ENCODE results near the gene KRT79.

Gene KRT79

DNA sequence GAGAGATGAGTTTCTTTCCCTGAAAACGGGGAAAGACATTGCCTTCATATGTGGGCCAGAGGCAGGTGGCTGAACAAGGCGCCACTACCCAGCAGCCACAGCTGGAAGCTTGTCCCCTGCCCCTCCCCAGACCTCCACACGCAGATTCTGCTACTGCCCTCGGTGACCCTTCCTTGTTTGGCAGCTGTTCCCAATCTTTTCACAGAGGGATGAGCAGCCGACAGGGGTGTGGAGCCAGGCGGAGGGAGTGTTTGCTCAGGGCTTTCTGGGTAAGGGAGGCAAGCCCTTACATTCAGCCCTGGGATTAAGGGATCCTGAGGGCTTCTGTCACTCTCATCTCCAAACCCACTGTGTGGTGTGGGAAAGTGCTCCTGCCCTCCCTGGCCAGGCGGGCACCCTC lies 15.7 kb downstream of the KRT79 start:
- DNase-seq: no peak

DNA sequence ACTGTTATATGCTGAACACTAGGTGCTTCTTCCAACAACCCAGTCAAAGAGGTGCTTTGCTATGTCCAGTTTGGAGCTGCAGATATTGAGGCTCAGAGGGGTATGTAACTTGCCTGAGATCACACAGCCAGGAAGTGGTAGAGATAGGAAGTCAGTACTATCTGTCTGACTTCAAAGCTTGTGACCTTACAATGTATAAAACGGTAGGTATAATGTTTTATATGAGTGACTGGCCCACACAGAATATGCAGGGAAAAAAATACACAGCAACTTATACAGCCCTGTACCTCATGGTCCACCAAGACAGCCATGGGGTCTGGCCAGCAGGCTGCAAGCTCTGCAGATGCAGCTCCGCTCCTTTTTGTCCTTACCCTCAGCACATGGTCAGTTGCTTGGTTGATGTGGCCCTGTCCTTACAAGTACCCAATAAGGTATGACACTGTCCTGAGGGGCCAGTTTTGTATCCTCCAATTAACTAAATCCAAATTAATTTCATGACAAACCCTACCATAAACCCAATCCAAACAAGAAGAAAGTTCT lies 16.3 kb downstream of the KRT79 start:
- no peak for DNase-seq

DNA sequence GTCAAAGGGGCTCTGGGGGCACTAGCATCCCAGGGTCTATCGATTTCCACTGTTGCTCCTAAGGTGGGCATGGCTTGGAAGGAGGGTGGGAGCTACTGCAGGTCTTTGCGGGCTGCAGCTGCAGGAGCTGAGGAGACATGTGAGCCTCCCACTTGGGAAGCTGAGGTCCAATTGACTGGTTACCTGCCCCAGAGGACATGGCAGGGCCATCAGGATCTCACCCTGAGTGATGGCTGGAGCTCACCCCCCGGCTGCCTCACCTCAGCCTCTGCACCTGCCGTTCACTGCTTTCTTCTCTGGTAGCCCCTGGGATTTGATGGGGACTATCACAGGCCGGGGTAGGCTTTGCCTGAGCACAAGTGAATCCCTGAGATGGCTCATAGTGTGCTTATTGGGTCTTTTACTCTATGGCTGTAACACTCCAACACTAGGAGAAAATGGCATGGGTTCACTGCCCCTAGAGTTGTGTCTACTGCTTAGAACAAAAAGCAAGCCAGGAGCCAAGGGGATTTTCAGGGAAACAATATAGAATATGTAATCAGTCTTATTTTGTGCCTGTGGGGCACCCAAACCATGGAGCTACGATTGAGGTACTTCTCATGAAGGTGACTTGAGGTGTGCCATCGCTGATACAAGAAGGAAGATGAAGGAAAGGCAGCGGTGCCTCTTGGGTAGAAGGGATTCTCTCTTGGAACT lies 17.0 kb downstream of the KRT79 start:
- DNase-seq: no peak

DNA sequence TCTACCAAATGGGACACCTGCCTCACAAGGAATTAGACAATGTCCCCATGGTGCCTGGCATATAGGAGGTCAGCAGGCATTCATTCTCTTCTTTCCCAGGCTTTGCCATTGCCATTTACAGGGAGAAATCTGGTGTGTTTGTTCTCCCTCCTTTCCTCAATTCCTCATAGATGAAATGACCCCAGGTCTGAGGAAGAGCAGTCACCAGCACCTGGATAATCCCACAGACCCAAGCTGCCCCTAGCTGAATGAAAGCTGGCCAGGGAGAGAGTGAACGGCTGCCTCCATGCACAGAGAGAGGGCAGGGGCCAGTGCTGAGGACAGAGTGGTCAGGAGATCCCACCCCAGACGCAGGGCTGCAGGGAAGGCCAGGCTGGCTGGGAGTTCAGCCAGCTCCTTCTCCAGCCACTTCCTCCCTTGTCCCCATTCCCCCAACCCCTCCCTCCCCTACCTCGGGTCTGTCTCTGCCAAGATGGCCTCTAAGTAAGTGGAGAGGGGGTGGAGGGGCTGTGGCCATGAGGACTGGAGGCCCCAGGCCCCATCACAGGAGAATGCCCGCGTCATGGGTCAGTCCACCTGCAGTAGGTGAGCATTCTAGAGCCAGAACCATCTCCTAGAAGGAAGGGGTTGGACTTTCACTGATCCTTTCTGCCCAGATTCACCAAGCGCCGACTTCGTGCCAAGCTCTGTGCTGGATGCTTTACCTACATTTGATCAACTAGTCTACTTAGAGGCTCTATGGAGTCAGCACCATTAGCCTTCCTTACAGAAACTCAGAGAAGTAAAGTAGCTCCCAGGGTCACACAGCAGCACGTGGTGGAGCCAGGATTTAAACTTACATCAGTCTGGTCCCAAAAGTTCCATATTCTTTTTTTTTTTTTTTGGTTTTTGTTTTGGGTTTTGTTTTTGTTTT lies 18.2 kb downstream of the KRT79 start:
- DNase-seq: no peak

DNA sequence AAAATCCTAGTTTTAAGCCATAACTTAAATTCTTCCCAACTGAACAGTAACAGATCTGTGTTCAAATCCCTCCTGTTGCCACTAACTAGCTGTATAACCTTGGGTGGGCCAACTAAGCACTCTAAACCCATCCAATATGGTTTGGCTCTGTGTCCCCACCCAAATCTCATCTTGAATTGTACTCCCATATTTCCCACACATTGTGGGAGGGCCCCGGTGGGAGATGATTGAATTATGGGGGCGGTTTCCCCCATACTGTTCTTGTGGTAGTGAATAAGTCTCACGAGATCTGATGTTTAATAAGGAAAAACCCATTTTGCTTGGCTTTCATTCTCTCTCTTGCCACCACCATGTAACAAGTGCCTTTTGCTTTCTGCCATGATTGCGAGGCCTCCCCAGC lies 18.9 kb downstream of the KRT79 start:
- no peak for DNase-seq

- DNase-seq: no peak
Measured at GRCh38 chr12:52814710-52815155, 19.4 kb downstream of the KRT79 start.

- DNase-seq: no peak
Measured at GRCh38 chr12:52813885-52814709, 20.0 kb downstream of the KRT79 start, which contains the start of gene KRT4. Gene KRT4, minus strand, starts transcription at chr12:52814116. Its CDS starts 58 bp downstream, at chr12:52814058.

DNA sequence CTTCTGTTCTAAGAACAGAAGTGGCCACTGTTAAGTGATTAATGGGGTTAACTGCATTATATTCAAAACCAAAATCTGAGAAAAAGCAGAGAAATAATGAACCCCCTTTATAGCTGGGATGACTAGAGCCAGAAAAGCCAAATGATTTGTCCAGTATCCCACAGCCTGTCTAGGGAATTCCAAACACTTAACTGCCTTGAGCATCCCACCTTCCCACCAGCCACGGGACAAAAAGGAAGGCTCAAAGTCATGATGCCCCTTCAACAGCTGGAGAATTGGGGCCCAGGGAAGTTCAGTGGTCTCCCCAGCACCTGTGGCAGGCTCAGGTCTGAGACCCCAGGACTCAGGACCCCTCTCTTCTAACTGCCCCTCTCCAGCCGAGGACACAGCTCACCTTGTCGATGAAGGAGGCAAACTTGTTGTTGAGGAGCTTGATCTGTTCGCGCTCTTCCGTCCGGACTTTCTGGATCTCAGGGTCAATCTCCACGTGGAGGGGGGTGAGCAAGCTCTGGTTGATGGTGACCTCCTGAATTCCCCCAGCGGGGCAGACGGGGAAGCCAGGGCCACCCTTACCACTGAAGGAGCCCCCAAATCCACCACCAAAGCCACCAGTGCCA lies 20.8 kb downstream of the KRT79 start:
- DNase-seq: no peak

DNA sequence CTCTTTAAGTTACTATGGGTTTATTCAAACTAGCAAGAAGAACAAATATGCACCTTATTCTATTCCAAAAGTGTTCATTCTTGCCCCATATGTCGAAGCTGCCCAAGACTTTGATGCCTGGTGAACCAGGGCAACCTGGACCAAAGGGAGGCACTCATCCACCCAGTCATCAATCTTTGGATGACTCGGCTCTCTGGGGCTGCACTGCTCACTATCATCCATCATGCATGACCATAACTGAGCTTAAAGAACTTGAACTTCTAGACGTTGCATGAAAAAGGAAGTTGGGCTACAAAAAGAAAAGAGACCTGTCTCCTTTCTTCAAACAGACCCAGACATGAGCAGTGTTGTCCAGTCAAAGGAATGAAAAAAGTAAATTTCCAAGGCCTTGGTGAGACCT lies 21.4 kb downstream of the KRT79 start:
- DNase-seq: no peak

GRCh38 chr12:52812073-52812400 lies 22.1 kb downstream of the KRT79 start:
- DNase-seq: no peak

GRCh38 chr12:52811191-52812072 lies 22.7 kb downstream of the KRT79 start:
- DNase-seq: no peak

DNA sequence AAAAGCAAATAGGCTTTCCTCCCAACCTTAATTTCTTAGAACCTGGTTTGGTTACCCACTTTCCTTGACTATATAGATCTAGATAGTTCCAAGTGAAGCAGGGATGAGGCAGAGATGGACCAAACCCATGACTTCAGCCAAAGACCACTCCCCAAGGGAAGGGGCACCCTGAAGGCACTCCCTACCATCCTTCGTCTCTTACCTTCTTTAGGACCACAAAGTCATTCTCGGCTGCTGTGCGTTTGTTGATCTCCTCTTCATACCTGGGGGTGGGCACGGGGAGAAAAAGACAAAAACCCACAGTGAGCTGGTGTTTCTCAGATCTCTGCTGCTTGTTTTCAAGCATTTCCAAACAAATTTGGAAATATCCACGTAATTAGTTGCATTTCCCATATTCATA lies 23.6 kb downstream of the KRT79 start:
- no peak for DNase-seq

DNA sequence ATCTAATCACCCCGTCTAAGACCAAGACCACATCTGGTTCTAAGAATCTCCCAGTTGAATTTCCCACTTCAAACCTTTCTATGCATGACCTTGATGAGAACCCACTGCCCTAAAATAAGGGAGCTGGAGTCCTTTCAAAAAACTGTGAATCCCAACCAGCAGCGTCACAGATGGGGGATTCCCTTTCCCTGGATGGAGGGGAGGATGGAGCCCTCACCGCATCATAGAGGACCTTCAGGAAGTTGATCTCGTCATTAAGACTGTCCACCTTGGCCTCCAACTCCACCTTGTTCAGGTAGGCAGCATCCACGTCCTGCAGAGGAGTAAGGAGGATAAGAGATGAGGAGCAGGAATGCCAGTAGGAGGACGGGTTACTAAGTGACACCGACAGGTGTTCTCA lies 24.9 kb downstream of the KRT79 start:
- DNase-seq: no peak

GRCh38 chr12:52808573-52809160 lies 25.4 kb downstream of the KRT79 start:
- DNase-seq: no peak

GRCh38 chr12:52807544-52808470 lies 26.3 kb downstream of the KRT79 start:
- DNase-seq: no peak

DNA sequence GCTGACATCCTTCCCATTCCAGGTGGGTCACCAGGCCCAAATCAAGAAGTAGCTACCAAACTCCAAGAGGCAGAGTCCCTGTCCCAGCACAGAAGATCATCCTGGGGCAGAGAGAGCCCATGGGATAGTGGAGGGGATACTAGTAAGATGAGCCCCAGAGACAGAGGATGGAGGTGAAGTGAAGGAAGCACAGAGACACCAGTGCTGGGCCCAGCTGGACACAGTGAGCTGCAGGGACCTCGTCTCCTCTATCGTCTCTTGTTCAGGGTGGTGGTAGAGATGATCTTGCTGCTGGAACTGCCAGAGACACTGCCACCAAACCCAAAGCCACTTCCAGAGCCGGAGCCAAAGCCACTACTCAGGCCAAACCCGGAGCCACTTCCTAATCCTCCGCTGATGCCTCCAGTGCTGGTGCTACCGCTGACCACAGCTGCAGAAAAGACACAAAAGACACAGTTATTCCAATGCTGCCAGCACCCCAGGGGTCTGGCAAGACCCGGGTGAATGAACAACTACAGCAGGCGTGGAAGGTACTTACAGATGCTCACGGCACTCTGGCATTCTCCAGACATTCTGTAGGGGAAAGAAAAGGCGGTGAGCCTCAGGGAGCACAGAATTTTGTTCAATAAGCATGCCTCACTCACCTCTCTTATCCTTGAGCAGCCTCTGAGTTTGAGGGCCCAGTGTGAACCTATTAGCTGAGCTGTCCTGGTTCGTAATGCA lies 27.1 kb downstream of the KRT79 start:
- no peak for DNase-seq

GRCh38 chr12:52806169-52806811 lies 27.8 kb downstream of the KRT79 start:
- DNase-seq: no peak

- DNase-seq: no peak
Measured at GRCh38 chr12:52805739-52806138, 28.4 kb downstream of the KRT79 start.

GRCh38 chr12:52805000-52805399 lies 29.1 kb downstream of the KRT79 start:
- no peak for DNase-seq

All from activated CD4-positive, alpha-beta T cell treated with anti-CD3 and anti-CD28 coated beads, Interleukin-2, amount 50 U/mL, for 1 hour (primary cell).